NB4 (cell line): Measurements from ENCODE around the gene JPT2.

Experiments used
- DNase-seq: peaks from one replicate; pipeline ENCODE4 v3.0.0; 2010; ENCODE audit warnings: low read depth
- H3K4me3 ChIP-seq: one replicate; pipeline ENCODE4 v1.5.1; 2011; ENCODE audit warnings: mild to moderate bottlenecking, low read depth, low read length, moderate library complexity
- MYC ChIP-seq: IDR thresholded peaks from 2 replicates; pipeline ENCODE4 v1.6.1; 2011; ENCODE audit warnings: low read depth, low read length
- POLR2A ChIP-seq: IDR thresholded peaks from 2 replicates; pipeline ENCODE4 v1.6.1; 2011; ENCODE audit warnings: mild to moderate bottlenecking; ENCODE audit not compliant: insufficient read length; ENCODE audit errors: extremely low read depth
- TF ChIP-seq, protein P1 (sequence below): IDR thresholded peaks from one replicate; pipeline ENCODE4 v1.5.1; 2012; ENCODE audit warnings: low read depth, low read length
- TF ChIP-seq, protein P2 (sequence below): IDR thresholded peaks from 2 replicates; pipeline ENCODE4 v1.6.1; 2011; ENCODE audit warnings: low read depth, low read length

Gene JPT2

DNA sequence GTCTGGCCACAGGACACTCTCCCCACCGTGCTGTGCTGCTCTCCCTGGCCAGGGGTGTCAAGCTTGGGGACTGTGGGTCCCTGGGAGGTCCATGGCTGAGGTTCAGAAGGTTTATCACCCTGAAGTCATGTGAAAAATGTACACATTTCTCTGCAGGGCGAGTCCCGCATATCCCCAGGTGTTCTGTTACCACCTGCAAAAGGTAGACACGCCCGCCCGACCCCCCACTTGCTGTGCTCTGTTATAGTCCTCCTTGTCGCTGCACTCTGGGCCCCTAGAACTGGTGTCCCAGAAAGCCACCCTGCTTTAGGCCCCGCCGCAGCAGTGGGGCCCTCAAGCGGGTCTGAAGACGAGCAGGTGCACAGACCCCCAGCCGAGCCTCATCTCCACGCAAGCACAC lies 11.8 kb downstream of the JPT2 start:
- H3K4me3 ChIP-seq, result no peak overlapping the region
- TF ChIP-seq, protein P1, sequence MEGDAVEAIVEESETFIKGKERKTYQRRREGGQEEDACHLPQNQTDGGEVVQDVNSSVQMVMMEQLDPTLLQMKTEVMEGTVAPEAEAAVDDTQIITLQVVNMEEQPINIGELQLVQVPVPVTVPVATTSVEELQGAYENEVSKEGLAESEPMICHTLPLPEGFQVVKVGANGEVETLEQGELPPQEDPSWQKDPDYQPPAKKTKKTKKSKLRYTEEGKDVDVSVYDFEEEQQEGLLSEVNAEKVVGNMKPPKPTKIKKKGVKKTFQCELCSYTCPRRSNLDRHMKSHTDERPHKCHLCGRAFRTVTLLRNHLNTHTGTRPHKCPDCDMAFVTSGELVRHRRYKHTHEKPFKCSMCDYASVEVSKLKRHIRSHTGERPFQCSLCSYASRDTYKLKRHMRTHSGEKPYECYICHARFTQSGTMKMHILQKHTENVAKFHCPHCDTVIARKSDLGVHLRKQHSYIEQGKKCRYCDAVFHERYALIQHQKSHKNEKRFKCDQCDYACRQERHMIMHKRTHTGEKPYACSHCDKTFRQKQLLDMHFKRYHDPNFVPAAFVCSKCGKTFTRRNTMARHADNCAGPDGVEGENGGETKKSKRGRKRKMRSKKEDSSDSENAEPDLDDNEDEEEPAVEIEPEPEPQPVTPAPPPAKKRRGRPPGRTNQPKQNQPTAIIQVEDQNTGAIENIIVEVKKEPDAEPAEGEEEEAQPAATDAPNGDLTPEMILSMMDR, result no peak
- TF ChIP-seq, protein P2, sequence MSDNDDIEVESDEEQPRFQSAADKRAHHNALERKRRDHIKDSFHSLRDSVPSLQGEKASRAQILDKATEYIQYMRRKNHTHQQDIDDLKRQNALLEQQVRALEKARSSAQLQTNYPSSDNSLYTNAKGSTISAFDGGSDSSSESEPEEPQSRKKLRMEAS, result no peak
- no peak for TF ChIP-seq POLR2A
- no peak for TF ChIP-seq MYC
- no peak for DNase-seq

DNA sequence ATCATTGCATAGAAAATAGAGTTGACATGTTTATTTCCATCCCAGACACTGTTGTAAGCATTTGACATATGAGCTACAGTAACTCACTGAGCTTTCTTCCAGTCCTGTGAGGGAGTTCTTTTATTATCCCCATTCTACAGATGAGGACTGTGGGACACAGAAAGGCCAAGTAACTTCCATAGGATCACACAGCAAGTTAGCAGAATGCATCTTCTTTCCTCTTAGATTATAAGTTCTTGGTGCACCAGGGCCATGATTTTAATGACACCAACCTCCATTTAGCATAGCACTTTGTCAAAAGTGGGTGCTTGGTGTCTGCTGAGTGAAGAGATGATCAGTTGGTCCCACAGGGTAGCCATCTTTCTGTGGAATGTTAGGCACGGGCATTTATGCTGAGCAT lies 12.7 kb downstream of the JPT2 start:
- no peak overlapping the region for H3K4me3 ChIP-seq
- no peak for DNase-seq
- TF ChIP-seq MYC, result no peak
- TF ChIP-seq, protein P1, result no peak
- TF ChIP-seq, protein P2, result no peak
- TF ChIP-seq POLR2A, result no peak

DNA sequence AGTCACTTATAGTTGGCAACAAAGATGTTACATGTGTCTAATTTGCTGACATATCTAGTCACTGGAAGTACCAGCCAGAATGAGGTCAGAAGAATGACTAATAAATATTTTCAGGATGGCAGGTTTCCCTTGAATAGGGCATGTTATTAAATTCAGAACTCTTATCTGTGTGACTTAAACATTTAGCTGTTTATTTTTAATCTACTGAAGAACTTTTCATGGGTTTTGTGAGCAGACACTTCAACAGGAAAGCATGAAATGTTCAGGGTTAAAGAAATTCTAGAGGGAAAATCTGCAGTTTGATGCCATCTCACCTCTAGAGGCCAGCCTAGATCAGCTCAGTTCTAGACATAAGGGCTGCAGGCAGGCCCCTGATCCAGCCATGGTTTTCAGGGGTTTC lies 13.2 kb downstream of the JPT2 start:
- H3K4me3 ChIP-seq, result no peak overlapping the region
- TF ChIP-seq POLR2A (no peak), MYC (no peak)
- TF ChIP-seq, protein P2, result no peak
- TF ChIP-seq, protein P1, result no peak
- no peak for DNase-seq

DNA sequence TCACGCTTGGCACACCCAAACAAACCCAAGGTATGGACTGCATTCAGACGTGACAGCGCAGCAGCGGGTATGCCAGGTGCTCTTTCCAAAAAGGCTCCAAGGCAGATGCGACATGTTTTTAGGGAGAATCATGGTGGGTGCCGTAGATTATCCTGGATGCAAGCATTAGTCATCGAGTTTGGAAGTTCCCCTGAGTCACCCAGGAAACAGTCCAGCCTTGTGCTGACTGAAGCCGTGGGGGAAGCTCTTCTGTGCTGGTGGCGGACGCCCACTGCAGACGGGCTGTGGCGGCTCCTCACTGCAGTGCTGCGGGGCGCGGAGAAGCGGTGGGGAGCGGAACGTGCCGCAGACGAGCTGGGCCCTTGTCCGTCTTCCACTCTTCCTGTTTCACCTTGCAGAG lies 13.9 kb downstream of the JPT2 start:
- no peak overlapping the region for H3K4me3 ChIP-seq
- TF ChIP-seq MYC (no peak), POLR2A (no peak)
- TF ChIP-seq, protein P1, result no peak
- TF ChIP-seq, protein P2, result no peak
- no peak for DNase-seq

DNA sequence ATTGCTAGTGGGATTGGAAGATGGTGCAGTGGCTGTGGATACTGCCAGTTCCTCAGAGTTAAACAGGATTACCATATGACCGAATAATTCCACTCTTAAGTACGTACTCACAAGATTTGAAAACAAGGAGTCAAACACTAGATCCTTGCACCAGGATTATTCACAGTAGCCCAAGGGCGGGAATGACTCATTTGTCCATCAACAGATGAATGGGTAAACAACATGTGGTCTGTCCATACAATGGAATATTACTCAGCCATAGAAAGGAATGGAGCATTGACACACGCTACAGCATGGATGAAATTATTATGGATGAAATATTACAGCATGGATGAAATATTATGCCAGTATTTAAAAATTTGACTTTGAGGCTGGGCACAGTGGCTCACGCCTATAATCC lies 18.8 kb downstream of the JPT2 start:
- TF ChIP-seq POLR2A (no peak), MYC (no peak)
- TF ChIP-seq, protein P2, result no peak
- TF ChIP-seq, protein P1, result no peak
- DNase-seq, result no peak
- H3K4me3 ChIP-seq, result no peak overlapping the region

DNA sequence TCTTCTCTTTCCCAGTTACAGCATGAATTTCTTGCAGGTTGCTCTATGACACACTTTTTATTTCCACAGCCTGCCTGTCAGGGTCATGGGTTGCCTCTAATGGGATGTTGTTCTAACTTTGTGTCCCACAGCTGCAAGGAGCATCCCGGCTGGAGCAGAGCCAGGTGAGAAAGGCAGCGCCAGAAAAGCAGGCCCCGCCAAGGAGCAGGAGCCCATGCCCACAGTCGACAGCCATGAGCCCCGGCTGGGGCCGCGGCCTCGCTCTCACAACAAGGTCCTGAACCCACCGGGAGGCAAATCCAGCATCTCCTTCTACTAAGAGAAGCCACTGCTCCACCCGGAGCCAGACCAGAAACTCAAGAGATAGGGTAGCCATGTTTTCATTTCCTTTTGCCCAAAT lies 20.6 kb downstream of the JPT2 start:
- no peak for DNase-seq
- no peak overlapping the region for H3K4me3 ChIP-seq
- TF ChIP-seq POLR2A (no peak), MYC (no peak)
- TF ChIP-seq, protein P1, result no peak
- TF ChIP-seq, protein P2, result no peak
